Mesenchymal stem cell (in vitro differentiated cells and primary cell): ENCODE results near the gene NRF1.
A peak's percentile ranks its signal among the peaks of the same experiment; 100 is the strongest.

ENCODE experiments used
- DNase-seq: peaks from one replicate; pipeline ENCODE4 v3.0.0-alpha.2; 2013
- H2AFZ ChIP-seq: one replicate; pipeline ENCODE4 v1.6.1; 2013; ENCODE audit warnings: low read depth, mild to moderate bottlenecking, control low read depth, inconsistent platforms, low read length, moderate library complexity
- H2AK5ac ChIP-seq: 2 replicates; pipeline ENCODE4 v1.6.1; 2013; ENCODE audit warnings: low read length, moderate library complexity, mild to moderate bottlenecking, inconsistent platforms; ENCODE audit not compliant: severe bottlenecking
- H2BK120ac ChIP-seq: one replicate; pipeline ENCODE4 v1.6.1; 2013; ENCODE audit warnings: low read depth, mild to moderate bottlenecking, inconsistent platforms, low read length, moderate library complexity
- H2BK12ac ChIP-seq, 2 experiments: one replicate each; pipeline ENCODE4 v1.6.1; 2013; ENCODE audit warnings: inconsistent platforms in 2 of 2, low read length in 2 of 2, mild to moderate bottlenecking in 2 of 2, moderate library complexity in 2 of 2, control low read depth in 1 of 2
- H2BK15ac ChIP-seq: one replicate; pipeline ENCODE4 v1.6.1; 2013; ENCODE audit warnings: mild to moderate bottlenecking, low read depth, inconsistent platforms; ENCODE audit not compliant: poor library complexity, severe bottlenecking
- H2BK5ac ChIP-seq: 2 replicates; pipeline ENCODE4 v1.6.1; 2013; ENCODE audit warnings: low read depth, mild to moderate bottlenecking, low read length, control low read depth, inconsistent platforms; ENCODE audit not compliant: poor library complexity, severe bottlenecking
- H3K14ac ChIP-seq, 2 experiments: one replicate each; pipeline ENCODE4 v1.6.1; 2013; ENCODE audit warnings: inconsistent platforms in 2 of 2, low read length in 2 of 2, control low read depth in 1 of 2, mild to moderate bottlenecking in 1 of 2, moderate library complexity in 1 of 2
- H3K18ac ChIP-seq, 2 experiments: one replicate each; pipeline ENCODE4 v1.6.1; 2013; ENCODE audit warnings: inconsistent platforms in 2 of 2, low read length in 2 of 2, control low read depth in 1 of 2, low read depth in 1 of 2, mild to moderate bottlenecking in 1 of 2
- H3K23ac ChIP-seq, 2 experiments: one replicate each; pipeline ENCODE4 v1.6.1; 2013; ENCODE audit warnings: inconsistent platforms in 2 of 2, low read length in 2 of 2, mild to moderate bottlenecking in 2 of 2, moderate library complexity in 2 of 2, control low read depth in 1 of 2
- H3K27ac ChIP-seq: 2 replicates; pipeline ENCODE4 v1.5.1; 2013; ENCODE audit warnings: mild to moderate bottlenecking, moderate library complexity, low read length, control low read depth, inconsistent platforms; ENCODE audit not compliant: poor library complexity, severe bottlenecking
- H3K27me3 ChIP-seq, 2 experiments: 2 replicates each; pipeline versions ENCODE4 v1.6.1 to v1.7.0; 2013; ENCODE audit warnings: low read length in 2 of 2, mild to moderate bottlenecking in 2 of 2, moderate library complexity in 2 of 2, control low read depth in 1 of 2, inconsistent platforms in 1 of 2; ENCODE audit not compliant: control insufficient read depth in 1 of 2, insufficient read depth in 1 of 2
- H3K36me3 ChIP-seq, 2 experiments: 2 replicates each; pipeline versions ENCODE4 v1.6.1 to v1.7.0; 2013; ENCODE audit warnings: low read length in 2 of 2, control low read depth in 1 of 2, inconsistent platforms in 1 of 2, low read depth in 1 of 2, mild to moderate bottlenecking in 1 of 2; ENCODE audit not compliant: insufficient read depth in 2 of 2, control insufficient read depth in 1 of 2
- H3K4ac ChIP-seq, 2 experiments: one replicate each; pipeline ENCODE4 v1.6.1; 2013; ENCODE audit warnings: inconsistent platforms in 2 of 2, low read length in 2 of 2, mild to moderate bottlenecking in 2 of 2, moderate library complexity in 2 of 2, control low read depth in 1 of 2, low read depth in 1 of 2
- H3K4me1 ChIP-seq: 2 replicates; pipeline ENCODE4 v1.6.1; 2013; ENCODE audit warnings: low read depth, low read length, control low read depth; ENCODE audit not compliant: control insufficient read depth, insufficient read depth
- H3K4me2 ChIP-seq: 2 replicates; pipeline ENCODE4 v1.6.1; 2013; ENCODE audit warnings: low read length, mild to moderate bottlenecking, inconsistent platforms; ENCODE audit not compliant: poor library complexity, severe bottlenecking
- H3K4me3 ChIP-seq, 2 experiments: 2 replicates each; pipeline versions ENCODE4 v1.5.1 to v1.7.0; 2013; ENCODE audit warnings: low read length in 2 of 2, mild to moderate bottlenecking in 2 of 2, control low read depth in 1 of 2, low read depth in 1 of 2; ENCODE audit not compliant: insufficient read depth in 1 of 2
- H3K79me1 ChIP-seq: replicated peaks from 2 replicates; pipeline ENCODE4 v1.6.1; 2013; ENCODE audit warnings: mild to moderate bottlenecking, control low read depth, low read length, inconsistent platforms; ENCODE audit not compliant: poor library complexity, severe bottlenecking
- H3K9ac ChIP-seq: 2 replicates; pipeline ENCODE4 v1.7.0; 2013; ENCODE audit warnings: mild to moderate bottlenecking, low read length, moderate library complexity
- H3K9me3 ChIP-seq: 2 replicates; pipeline ENCODE4 v1.7.0; 2013; ENCODE audit warnings: mild to moderate bottlenecking, low read length; ENCODE audit not compliant: control insufficient read depth
- H4K8ac ChIP-seq: one replicate; pipeline ENCODE4 v1.6.1; 2013; ENCODE audit warnings: inconsistent platforms, mild to moderate bottlenecking, low read length, moderate library complexity
- H4K91ac ChIP-seq: one replicate; pipeline ENCODE4 v1.6.1; 2013; ENCODE audit warnings: mild to moderate bottlenecking, low read length, inconsistent platforms
- WGBS: methylation state at CpG from one replicate; pipeline ENCODE4 v1.1.7; 2013; ENCODE audit warnings: mixed read lengths; 5-methylcytosine and 5-hydroxymethylcytosine counted together

The NRF1 gene

DNA sequence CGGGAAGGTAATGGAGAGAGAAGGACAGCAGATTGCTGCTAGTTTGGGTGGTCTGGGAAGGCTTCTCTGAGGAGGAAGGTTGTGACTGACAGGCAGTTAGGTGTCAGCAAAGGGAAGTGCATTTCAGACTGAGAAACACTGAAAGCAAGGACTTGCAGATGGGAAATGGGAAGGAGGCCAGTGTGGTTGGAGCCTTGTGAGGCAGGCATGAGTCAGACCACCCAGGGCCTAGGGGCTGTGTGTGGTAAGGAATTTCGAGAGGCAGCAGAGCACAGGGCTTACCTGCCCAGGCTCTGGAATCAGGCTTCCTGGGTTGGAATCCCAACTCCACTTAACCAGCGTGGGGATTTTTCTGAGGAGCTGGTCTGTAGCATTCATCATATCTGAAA is 53.5 kb downstream of the NRF1 start:
- 23% methylated on average over 3 of the region's 3 CpGs for WGBS
- peak overlapping the region; percentile 18 for H3K4me2 ChIP-seq

DNA sequence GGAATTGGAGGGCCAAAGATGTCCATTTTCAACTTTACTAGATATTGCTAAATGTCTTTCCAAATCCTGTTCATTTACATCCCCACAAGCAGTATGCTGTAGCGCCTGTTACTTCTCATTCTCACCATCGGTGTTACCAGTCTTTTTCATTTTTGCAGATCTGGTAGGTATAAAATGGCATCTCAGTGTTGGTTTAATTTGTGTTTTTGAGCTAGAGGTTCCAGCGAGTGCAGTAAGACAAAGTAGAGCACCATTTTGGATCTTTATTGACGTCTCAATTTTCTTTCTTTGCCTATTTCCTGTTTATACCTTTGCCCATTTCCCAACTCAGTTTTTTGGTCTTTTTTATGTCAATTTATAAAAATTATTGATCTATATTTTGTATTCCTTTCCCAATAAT is 55.6 kb downstream of the NRF1 start:
- H2AFZ ChIP-seq = no peak overlapping the region
- H2BK12ac ChIP-seq = no peak overlapping the region
- peaks cover under 1% of the 10 kb centered on the region for H3K9me3 ChIP-seq
- no peak overlapping the region for H3K27ac ChIP-seq
- no peak overlapping the region for H3K9ac ChIP-seq
- no peak overlapping the region for H3K4me3 ChIP-seq
- WGBS = 100% methylated on average over 2 of the region's 4 CpGs
- peaks cover 3 to 11% of the 10 kb centered on the region in 2 experiments for H3K36me3 ChIP-seq
- H4K8ac ChIP-seq = no peak overlapping the region
- no peak for DNase-seq
- H3K4me2 ChIP-seq = no peak overlapping the region
- no peak overlapping the region for H3K23ac ChIP-seq
- peaks cover 7% of the 10 kb centered on the region for H3K79me1 ChIP-seq
- H3K14ac ChIP-seq = no peak overlapping the region
- H4K91ac ChIP-seq = no peak overlapping the region
- no peak overlapping the region for H3K4ac ChIP-seq
- peaks cover 5% of the 10 kb centered on the region for H3K4me1 ChIP-seq
- H3K27me3 ChIP-seq = no peaks in the 10 kb centered on the region
- H2AK5ac ChIP-seq = no peak overlapping the region
- H2BK15ac ChIP-seq = no peak overlapping the region
- no peak overlapping the region for H2BK5ac ChIP-seq
- H2BK120ac ChIP-seq = no peak overlapping the region
- H3K18ac ChIP-seq = no peak overlapping the region

More for the DNA sequence above, 53.5 kb downstream of the NRF1 start:
- Histone ChIP-seq H2BK120ac (no peak overlapping the region), H2BK12ac (no peak overlapping the region), H3K36me3 (peaks cover 11 to 19% of the 10 kb centered on the region in 2 experiments), H4K91ac (no peak overlapping the region), H3K4ac (no peak overlapping the region), H2AK5ac (no peak overlapping the region), H3K9ac (peak overlapping the region; percentile 11), H3K18ac (no peak overlapping the region), H3K9me3 (peaks cover 16% of the 10 kb centered on the region), H3K79me1 (peaks cover 11% of the 10 kb centered on the region), H3K23ac (peak overlapping the region in 1 of 2 experiments; percentile 3), H3K27ac (peak overlapping the region; percentile 95), H2BK5ac (no peak overlapping the region), H2BK15ac (no peak overlapping the region), H3K14ac (no peak overlapping the region), H3K27me3 (no peaks in the 10 kb centered on the region), H3K4me3 (no peak overlapping the region), H4K8ac (no peak overlapping the region), H3K4me1 (peaks cover 5% of the 10 kb centered on the region), H2AFZ (no peak overlapping the region)
- peak; percentile 86 for DNase-seq

DNA sequence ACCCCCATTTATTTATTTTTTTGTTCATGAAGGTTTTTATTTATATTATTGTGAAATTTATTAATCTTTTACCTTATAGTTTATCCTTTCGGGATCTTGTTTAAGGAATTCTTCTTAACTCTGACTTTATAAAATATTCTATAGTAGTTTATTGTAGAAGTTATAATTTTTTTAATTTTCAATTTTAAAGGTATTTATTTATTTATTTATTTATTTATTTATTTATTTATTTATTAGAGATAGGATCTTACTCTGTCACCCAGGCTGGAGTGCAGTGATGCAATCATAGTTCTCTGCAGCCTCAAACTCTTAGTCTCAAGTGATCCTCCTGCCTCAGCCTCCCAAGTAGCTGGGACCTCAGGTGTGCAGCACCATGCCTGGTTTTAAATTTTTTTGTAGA is 56.0 kb downstream of the NRF1 start:
- H4K8ac ChIP-seq = no peak overlapping the region
- peaks cover 8% of the 10 kb centered on the region for H3K79me1 ChIP-seq
- no peak overlapping the region for H2AFZ ChIP-seq
- no peak overlapping the region for H4K91ac ChIP-seq
- no peak overlapping the region for H3K9ac ChIP-seq
- no peak overlapping the region for H3K14ac ChIP-seq
- no peak overlapping the region for H3K4me2 ChIP-seq
- no peak for DNase-seq
- no peak overlapping the region for H2BK12ac ChIP-seq
- H3K9me3 ChIP-seq = no peaks in the 10 kb centered on the region
- peaks cover 4 to 14% of the 10 kb centered on the region in 2 experiments for H3K36me3 ChIP-seq
- WGBS = no CpG with 5 or more reads among the region's 1 CpG
- no peak overlapping the region for H2AK5ac ChIP-seq
- H2BK120ac ChIP-seq = no peak overlapping the region
- no peak overlapping the region for H2BK15ac ChIP-seq
- peaks cover 5% of the 10 kb centered on the region for H3K4me1 ChIP-seq
- no peaks in the 10 kb centered on the region for H3K27me3 ChIP-seq
- no peak overlapping the region for H3K27ac ChIP-seq
- no peak overlapping the region for H2BK5ac ChIP-seq
- H3K23ac ChIP-seq = no peak overlapping the region
- no peak overlapping the region for H3K18ac ChIP-seq
- H3K4ac ChIP-seq = no peak overlapping the region
- H3K4me3 ChIP-seq = no peak overlapping the region

DNA sequence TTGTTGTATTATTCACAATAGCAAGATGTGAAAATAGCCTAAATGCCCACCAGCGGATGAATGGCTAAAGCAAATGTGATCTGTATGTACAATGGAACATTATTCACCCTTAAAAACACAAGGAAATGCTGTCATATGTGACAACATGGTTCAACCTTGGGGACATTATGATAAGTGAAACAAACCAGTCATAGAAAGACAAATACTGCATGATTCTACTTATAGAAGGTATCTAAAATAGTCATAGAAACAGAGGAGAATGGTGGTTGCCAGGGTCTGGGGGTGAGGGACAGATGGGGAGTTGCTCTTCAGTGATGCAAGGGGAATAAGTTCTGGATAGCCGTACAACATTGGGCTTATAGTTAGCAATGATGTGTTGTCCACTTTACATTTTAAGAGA is 58.4 kb downstream of the NRF1 start:
- Histone ChIP-seq H3K9me3 (peaks cover 4% of the 10 kb centered on the region), H3K23ac (no peak overlapping the region), H3K27me3 (no peaks in the 10 kb centered on the region), H3K4ac (no peak overlapping the region), H3K79me1 (peaks cover 9% of the 10 kb centered on the region), H3K4me2 (no peak overlapping the region), H4K8ac (no peak overlapping the region), H3K9ac (no peak overlapping the region), H3K36me3 (peaks cover 9 to 31% of the 10 kb centered on the region in 2 experiments), H2AK5ac (no peak overlapping the region), H2AFZ (no peak overlapping the region), H2BK12ac (no peak overlapping the region), H2BK15ac (no peak overlapping the region), H3K18ac (no peak overlapping the region), H3K27ac (no peak overlapping the region), H3K14ac (no peak overlapping the region), H3K4me3 (no peak overlapping the region), H4K91ac (no peak overlapping the region), H2BK120ac (no peak overlapping the region), H3K4me1 (peaks cover 4% of the 10 kb centered on the region), H2BK5ac (no peak overlapping the region)
- 100% methylated on average over 1 of the region's 2 CpGs for WGBS
- DNase-seq = no peak
